Activated T-helper 1 cell treated with anti-CD3 and anti-CD28 coated beads, Interleukin-12 subunit alpha, Interleukin-12 subunit beta, Interleukin-2, Interleukin-4 antibody, amounts not matched to agents 30 ng/mL and 10 ng/mL and 1 ng/mL, durations not matched to agents 14 hours and 24 hours and 36 hours (primary cell): ENCODE measurements around the gene SOS1. TPM values are rescaled to one million over a fixed set of nuclear protein-coding genes. Genes with fewer than 3 reads are reported as not detected.
A peak's percentile ranks its signal among the peaks of the same experiment; 100 is the strongest.

Source experiments
- DNase-seq: peaks from one replicate; pipeline ENCODE4 v3.0.0; 2021; ENCODE audit warnings: low spot score
- H3K27ac Mint-ChIP-seq: one replicate; pipeline ENCODE4 v1.8.0; 2021; ENCODE audit warnings: mild to moderate bottlenecking, mixed read lengths
- H3K27me3 Mint-ChIP-seq: one replicate; pipeline ENCODE4 v1.8.0; 2022; ENCODE audit warnings: mild to moderate bottlenecking, moderate library complexity, mixed read lengths; ENCODE audit not compliant: insufficient read depth
- H3K36me3 Mint-ChIP-seq: one replicate; pipeline ENCODE4 v1.8.0; 2021; ENCODE audit warnings: low read depth, mixed read lengths
- H3K4me1 Mint-ChIP-seq: one replicate; pipeline ENCODE4 v1.8.0; 2021; ENCODE audit warnings: low read depth, mixed read lengths
- H3K4me3 Mint-ChIP-seq: one replicate; pipeline ENCODE4 v1.8.0; 2021; ENCODE audit warnings: mild to moderate bottlenecking, moderate library complexity, mixed read lengths
- H3K9me3 Mint-ChIP-seq: one replicate; pipeline ENCODE4 v1.8.0; 2021; ENCODE audit warnings: mixed read lengths
- intact Hi-C: fragments of 100-400 bp; cut with micrococcal nuclease; formaldehyde crosslinking; loops from one replicate; pipeline ENCODE4 v1.15.1; 2024
- total RNA-seq: library from RNA; stranded (reverse); gene quantifications from 2 replicates; pipeline ENCODE4 v1.2.3, GENCODE V29; 2022

Gene SOS1
- total RNA-seq, 1 donor from 2014 or later: 55.1 TPM

- Mint-ChIP-seq H3K27ac (no peak overlapping the region), H3K36me3 (peaks cover 44% of the 10 kb centered on the region), H3K4me1 (peaks cover 8% of the 10 kb centered on the region), H3K27me3 (no peaks in the 10 kb centered on the region), H3K9me3 (no peaks in the 10 kb centered on the region), H3K4me3 (no peak overlapping the region)
- intact Hi-C loops: no loop called here
- no peak for DNase-seq
These were observed 123.1 kb downstream of the SOS1 start for GRCh38 chr2:38997781-38998180.

- H3K4me1 Mint-ChIP-seq: peaks cover 18% of the 10 kb centered on the region
- H3K27ac Mint-ChIP-seq: peak overlapping the region; percentile 52
- intact Hi-C loops: no loop called here
- DNase-seq: no peak
- no peak overlapping the region for H3K4me3 Mint-ChIP-seq
- peaks cover 39% of the 10 kb centered on the region for H3K36me3 Mint-ChIP-seq
- no peaks in the 10 kb centered on the region for H3K27me3 Mint-ChIP-seq
- no peaks in the 10 kb centered on the region for H3K9me3 Mint-ChIP-seq
These were observed 129.0 kb downstream of the SOS1 start for GRCh38 chr2:38991899-38992298.

DNA sequence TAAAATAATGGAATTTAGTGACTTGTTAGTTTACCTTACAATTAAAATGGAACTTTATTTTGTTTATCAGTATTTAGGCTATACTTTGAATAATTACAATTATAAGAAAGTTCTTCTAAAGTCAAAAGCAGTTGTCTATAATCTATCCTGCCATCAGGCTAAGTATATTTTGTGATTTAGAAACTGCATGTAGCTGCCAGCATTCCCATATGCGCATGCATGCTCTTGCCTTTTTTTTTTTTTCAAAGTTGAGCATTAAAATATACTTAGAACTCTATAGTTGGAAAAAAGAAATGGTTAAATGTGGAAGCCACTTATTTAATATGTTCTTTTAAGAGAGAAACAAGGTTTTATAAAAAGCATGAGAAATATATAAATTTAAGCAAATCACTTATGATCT is 132.1 kb downstream of the SOS1 start:
- DNase-seq: no peak
- intact Hi-C loops: no loop called here
- Mint-ChIP-seq H3K9me3 (no peaks in the 10 kb centered on the region), H3K4me1 (peaks cover 11% of the 10 kb centered on the region), H3K36me3 (peaks cover 42% of the 10 kb centered on the region), H3K27ac (no peak overlapping the region), H3K4me3 (no peak overlapping the region), H3K27me3 (no peaks in the 10 kb centered on the region)

DNA sequence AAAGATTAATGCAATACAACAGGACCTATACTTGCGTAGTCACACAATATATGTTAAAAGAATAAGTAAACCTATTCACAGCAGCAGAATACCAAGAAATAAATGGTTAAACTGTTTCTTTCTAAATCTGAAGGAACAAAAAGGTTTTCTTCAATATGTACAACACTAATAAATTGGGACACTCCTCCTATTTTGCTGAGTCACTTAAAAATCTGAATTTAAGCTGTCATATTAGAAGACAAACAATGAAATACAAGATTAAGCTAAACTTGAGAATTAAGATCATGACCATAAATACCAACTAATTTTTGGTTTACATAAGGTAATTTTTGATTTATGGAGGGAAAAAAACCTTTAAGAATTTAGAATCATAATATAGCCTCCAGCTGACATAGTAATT is 138.4 kb downstream of the SOS1 start:
- no peak overlapping the region for H3K4me3 Mint-ChIP-seq
- no peaks in the 10 kb centered on the region for H3K27me3 Mint-ChIP-seq
- no peak for DNase-seq
- intact Hi-C loops: no loop called here
- H3K36me3 Mint-ChIP-seq: peaks cover 35% of the 10 kb centered on the region
- H3K9me3 Mint-ChIP-seq: no peaks in the 10 kb centered on the region
- H3K27ac Mint-ChIP-seq: no peak overlapping the region
- no peaks in the 10 kb centered on the region for H3K4me1 Mint-ChIP-seq

GRCh38 chr2:38981670-38982357 is 139.0 kb downstream of the SOS1 start:
- Mint-ChIP-seq H3K27me3 (no peaks in the 10 kb centered on the region), H3K36me3 (peaks cover 31% of the 10 kb centered on the region), H3K4me1 (no peaks in the 10 kb centered on the region), H3K9me3 (no peaks in the 10 kb centered on the region), H3K27ac (no peak overlapping the region), H3K4me3 (no peak overlapping the region)
- intact Hi-C loops: no loop called here
- DNase-seq: no peak

- H3K36me3 Mint-ChIP-seq: peaks cover 31% of the 10 kb centered on the region
- no peak overlapping the region for H3K4me3 Mint-ChIP-seq
- no peak overlapping the region for H3K27ac Mint-ChIP-seq
- no peaks in the 10 kb centered on the region for H3K9me3 Mint-ChIP-seq
- no peaks in the 10 kb centered on the region for H3K4me1 Mint-ChIP-seq
- intact Hi-C loops: no loop called here
- no peak for DNase-seq
- H3K27me3 Mint-ChIP-seq: no peaks in the 10 kb centered on the region
These were observed 139.7 kb downstream of the SOS1 start for GRCh38 chr2:38981003-38981669.

DNA sequence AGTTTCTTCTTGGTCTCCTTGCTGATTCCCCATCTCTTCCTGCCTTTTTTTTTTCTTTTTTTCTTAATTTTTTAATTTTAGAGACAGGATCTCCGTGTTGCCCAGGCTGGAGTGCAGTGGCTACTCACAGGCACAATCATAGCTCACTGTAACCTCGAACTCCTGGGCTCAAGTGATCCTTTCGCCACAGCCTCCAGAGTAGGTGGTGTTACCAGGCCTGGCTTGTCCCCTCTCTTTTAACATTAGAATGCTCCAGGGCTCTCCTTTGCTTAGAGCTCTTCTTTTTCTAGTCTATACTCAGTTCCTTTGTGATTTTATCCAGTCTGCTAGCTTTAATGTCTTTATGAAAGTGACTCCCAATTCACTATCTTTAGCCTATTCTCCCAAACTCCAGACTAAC is 141.9 kb downstream of the SOS1 start:
- H3K27me3 Mint-ChIP-seq: no peaks in the 10 kb centered on the region
- H3K9me3 Mint-ChIP-seq: no peaks in the 10 kb centered on the region
- H3K4me3 Mint-ChIP-seq: no peak overlapping the region
- no peak overlapping the region for H3K27ac Mint-ChIP-seq
- H3K4me1 Mint-ChIP-seq: no peaks in the 10 kb centered on the region
- no peak for DNase-seq
- H3K36me3 Mint-ChIP-seq: peaks cover 23% of the 10 kb centered on the region
- intact Hi-C loops: no loop called here

DNA sequence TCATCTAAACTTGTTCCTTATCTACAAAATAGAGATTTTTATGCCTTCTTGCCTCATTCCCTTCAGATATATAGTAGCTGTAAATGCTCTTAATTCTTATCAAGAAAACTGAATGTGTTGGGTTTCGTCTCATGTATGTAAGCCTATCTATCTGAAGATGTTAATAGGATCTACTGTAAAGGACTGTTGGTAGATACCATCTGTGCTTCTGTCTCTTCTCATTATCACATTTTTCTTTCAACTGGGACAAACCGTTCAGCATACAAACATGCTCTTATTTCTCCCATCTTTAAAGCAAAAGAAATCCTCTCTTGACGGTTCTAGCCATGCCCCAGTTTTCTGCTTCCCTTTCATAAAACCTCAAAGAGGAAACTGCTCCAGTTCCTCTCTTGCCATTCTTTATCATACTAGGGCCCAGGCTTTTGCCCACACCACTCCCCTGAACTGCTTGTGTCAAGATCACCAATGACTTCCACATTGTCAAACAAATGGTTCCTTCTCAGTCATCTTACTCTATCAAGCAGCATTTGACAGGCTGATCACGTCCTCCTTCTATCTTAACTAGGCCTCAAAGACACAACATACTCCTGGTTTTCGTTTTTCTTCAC is 142.5 kb downstream of the SOS1 start:
- Mint-ChIP-seq H3K27ac (peak overlapping the region; percentile 72), H3K9me3 (no peaks in the 10 kb centered on the region), H3K4me3 (no peak overlapping the region), H3K4me1 (no peaks in the 10 kb centered on the region), H3K36me3 (peaks cover 19% of the 10 kb centered on the region), H3K27me3 (no peaks in the 10 kb centered on the region)
- no peak for DNase-seq
- intact Hi-C loops: no loop called here

DNA sequence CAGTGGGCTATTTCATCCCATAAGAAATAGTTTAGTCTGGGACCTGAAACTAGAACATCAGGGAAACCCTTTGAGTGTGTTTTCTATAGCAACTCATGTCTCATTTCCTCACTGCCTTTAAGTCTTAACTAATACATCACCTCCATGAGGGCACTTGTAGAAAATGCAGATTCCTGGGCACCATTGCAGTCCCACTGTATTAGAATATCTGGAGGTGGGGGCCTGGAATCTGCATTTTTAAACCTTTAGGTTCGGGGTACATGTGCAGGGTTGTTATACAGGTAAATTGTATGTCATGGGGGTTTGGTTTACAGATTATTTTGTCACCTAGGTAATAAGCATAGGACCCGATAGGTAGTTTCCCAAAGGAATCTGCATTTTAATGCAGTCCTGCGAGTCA is 143.8 kb downstream of the SOS1 start:
- intact Hi-C loops: no loop called here
- no peak for DNase-seq
- H3K4me1 Mint-ChIP-seq: no peaks in the 10 kb centered on the region
- no peaks in the 10 kb centered on the region for H3K27me3 Mint-ChIP-seq
- H3K27ac Mint-ChIP-seq: no peak overlapping the region
- H3K36me3 Mint-ChIP-seq: peaks cover 11% of the 10 kb centered on the region
- no peak overlapping the region for H3K4me3 Mint-ChIP-seq
- no peaks in the 10 kb centered on the region for H3K9me3 Mint-ChIP-seq

GRCh38 chr2:38975042-38975441 is 145.8 kb downstream of the SOS1 start:
- Mint-ChIP-seq H3K27ac (no peak overlapping the region), H3K9me3 (no peaks in the 10 kb centered on the region), H3K4me1 (no peaks in the 10 kb centered on the region), H3K4me3 (no peak overlapping the region), H3K36me3 (peaks cover 13% of the 10 kb centered on the region), H3K27me3 (no peaks in the 10 kb centered on the region)
- intact Hi-C loops: no loop called here
- no peak for DNase-seq

DNA sequence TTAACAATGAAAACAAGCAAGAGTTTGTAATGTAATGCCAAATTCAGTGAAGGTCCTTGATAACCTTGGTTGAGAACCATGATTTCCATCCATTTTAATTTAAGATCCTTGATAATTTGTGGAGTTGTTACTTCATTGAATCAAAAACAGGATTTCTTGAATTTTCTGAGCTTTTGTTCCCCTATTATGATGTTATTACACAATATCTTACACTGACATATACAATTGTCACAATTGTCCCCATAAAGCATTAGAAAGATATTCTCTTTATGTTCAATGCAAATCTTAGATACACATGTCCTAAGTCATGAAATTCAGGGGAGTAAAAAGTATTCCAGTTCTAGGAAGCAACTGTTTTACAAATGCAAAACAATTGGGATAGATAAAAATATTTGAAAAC is 147.6 kb downstream of the SOS1 start:
- Mint-ChIP-seq H3K9me3 (no peaks in the 10 kb centered on the region), H3K36me3 (peaks cover 9% of the 10 kb centered on the region), H3K4me1 (no peaks in the 10 kb centered on the region), H3K4me3 (no peak overlapping the region), H3K27me3 (no peaks in the 10 kb centered on the region), H3K27ac (no peak overlapping the region)
- DNase-seq: no peak
- intact Hi-C loops: no loop called here

DNA sequence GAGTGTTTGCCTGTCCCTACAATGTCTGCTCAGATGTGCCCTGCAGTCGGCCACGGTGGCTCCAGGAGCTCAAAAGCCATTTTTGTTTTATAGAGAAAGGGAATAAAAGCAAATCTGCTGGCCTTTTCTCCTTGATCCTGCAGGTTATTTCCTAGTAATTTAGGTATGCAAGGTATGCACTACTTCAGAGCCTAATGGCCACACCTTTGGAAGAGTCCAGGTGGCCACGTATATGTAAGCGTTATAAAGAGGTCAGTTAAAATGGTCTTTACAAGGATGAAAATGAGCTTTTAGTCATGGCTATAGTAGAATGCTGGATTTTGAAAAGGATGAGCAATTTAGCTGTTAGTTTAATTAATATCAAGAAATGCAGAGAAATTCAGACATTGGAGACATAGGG is 149.5 kb downstream of the SOS1 start:
- Mint-ChIP-seq H3K9me3 (no peaks in the 10 kb centered on the region), H3K36me3 (peaks cover 9% of the 10 kb centered on the region), H3K27ac (no peak overlapping the region), H3K4me3 (no peak overlapping the region), H3K4me1 (no peaks in the 10 kb centered on the region), H3K27me3 (peaks cover 4% of the 10 kb centered on the region)
- intact Hi-C loops: no loop called here
- no peak for DNase-seq

- Mint-ChIP-seq H3K9me3 (no peaks in the 10 kb centered on the region), H3K36me3 (peaks cover 1% of the 10 kb centered on the region), H3K27me3 (peaks cover 13% of the 10 kb centered on the region), H3K27ac (no peak overlapping the region), H3K4me3 (no peak overlapping the region), H3K4me1 (no peaks in the 10 kb centered on the region)
- no peak for DNase-seq
- intact Hi-C loops: no loop called here
These were observed 152.8 kb downstream of the SOS1 start for GRCh38 chr2:38968021-38968420.
